ENCODE data around the gene NR6A1. TPM values are rescaled to one million over a fixed set of nuclear protein-coding genes. Genes with fewer than 3 reads are reported as not detected.

Gene NR6A1
- polyA plus RNA-seq, 1 donor: 1.1 TPM

- no peak for DNase-seq (ENCODE audit: low read depth)
Observed at GRCh38 chr9:124505006-124505900, 265.9 kb downstream of the NR6A1 start.

GRCh38 chr9:124504530-124505005 is 266.5 kb downstream of the NR6A1 start:
- DNase-seq (ENCODE audit: low read depth): no peak

- DNase-seq (ENCODE audit: low read depth): no peak
Observed at GRCh38 chr9:124503713-124504529, 267.2 kb downstream of the NR6A1 start.

GRCh38 chr9:124502711-124503702 is 268.1 kb downstream of the NR6A1 start:
- no peak for DNase-seq (ENCODE audit: low read depth)

GRCh38 chr9:124501771-124502320 is 269.3 kb downstream of the NR6A1 start:
- DNase-seq (ENCODE audit: low read depth): no peak

GRCh38 chr9:124500796-124501611 is 270.1 kb downstream of the NR6A1 start:
- no peak for DNase-seq (ENCODE audit: low read depth)

GRCh38 chr9:124500028-124500795 is 270.9 kb downstream of the NR6A1 start:
- no peak for DNase-seq (ENCODE audit: low read depth)

- no peak for DNase-seq (ENCODE audit: low read depth)
Observed at GRCh38 chr9:124499216-124499615, 271.9 kb downstream of the NR6A1 start.

GRCh38 chr9:124498499-124499146 is 272.5 kb downstream of the NR6A1 start:
- DNase-seq (ENCODE audit: low read depth): no peak

GRCh38 chr9:124498040-124498439 is 273.1 kb downstream of the NR6A1 start:
- DNase-seq (ENCODE audit: low read depth): no peak

GRCh38 chr9:124497441-124497840 is 273.7 kb downstream of the NR6A1 start:
- no peak for DNase-seq (ENCODE audit: low read depth)

GRCh38 chr9:124496463-124496862 is 274.6 kb downstream of the NR6A1 start:
- no peak for DNase-seq (ENCODE audit: low read depth)

GRCh38 chr9:124496075-124496449 is 275.0 kb downstream of the NR6A1 start:
- DNase-seq (ENCODE audit: low read depth): no peak

- no peak for DNase-seq (ENCODE audit: low read depth)
Observed at GRCh38 chr9:124495126-124496074, 275.7 kb downstream of the NR6A1 start.

- no peak for DNase-seq (ENCODE audit: low read depth)
Observed at GRCh38 chr9:124493794-124494479, 277.2 kb downstream of the NR6A1 start.

- no peak for DNase-seq (ENCODE audit: low read depth)
Observed at GRCh38 chr9:124493218-124493617, 277.9 kb downstream of the NR6A1 start.

- no peak for DNase-seq (ENCODE audit: low read depth)
Observed at GRCh38 chr9:124492818-124493217, 278.3 kb downstream of the NR6A1 start.
